HepG2 (cell line): ENCODE results near the gene SMIM28. TPM values are rescaled to one million over a fixed set of nuclear protein-coding genes. Genes with fewer than 3 reads are reported as not detected.

ENCODE experiments used
- HNF4A ChIP-seq: sonication (generic); formaldehyde crosslinking; IDR thresholded peaks from 2 replicates; pipeline ENCODE4 v1.4.0; 2020; ENCODE audit warnings: missing genetic modification reagents
- IRF9 ChIP-seq: sonication (generic); formaldehyde crosslinking; IDR thresholded peaks from 2 replicates; pipeline ENCODE4 v1.8.0; 2022; ENCODE audit warnings: missing genetic modification reagents, mild to moderate bottlenecking, borderline replicate concordance
- KAT7 ChIP-seq: IDR thresholded peaks from 2 replicates; pipeline ENCODE4 v1.6.1; 2018; ENCODE audit warnings: borderline replicate concordance, missing compliant biosample characterization
- MAFK ChIP-seq, 2 experiments: IDR thresholded peaks in 1 of 2; conservative IDR thresholded peaks in 1 of 2; 2 replicates each; pipeline ENCODE4 v1.6.1; 2011; ENCODE audit warnings: improper control_type of control experiment in 2 of 2, low read length in 2 of 2
- PHF20 ChIP-seq: sonication (generic); formaldehyde crosslinking; IDR thresholded peaks from 2 replicates; pipeline ENCODE4 v1.5.0; 2020; ENCODE audit warnings: mild to moderate bottlenecking, missing genetic modification reagents
- RBFOX2 ChIP-seq: fragments of 200-400 bp; formaldehyde crosslinking; IDR thresholded peaks from 2 replicates; pipeline ENCODE4 v1.6.1; 2017; ENCODE audit warnings: low read depth, mild to moderate bottlenecking, low read length
- XRCC5 ChIP-seq: fragments of 200-400 bp; formaldehyde crosslinking; optimal IDR thresholded peaks from 2 replicates; pipeline ENCODE3; 2017; ENCODE audit warnings: mild to moderate bottlenecking, low read length
- YY1 ChIP-seq: IDR thresholded peaks from 2 replicates; pipeline ENCODE4 v1.6.1; 2011; ENCODE audit warnings: low read length, low read depth, moderate library complexity, mild to moderate bottlenecking; ENCODE audit not compliant: insufficient read depth, insufficient replicate concordance
- ZC3H13 ChIP-seq: sonication (generic); formaldehyde crosslinking; IDR thresholded peaks from 2 replicates; pipeline ENCODE4 v1.8.1; 2023; ENCODE audit warnings: mild to moderate bottlenecking, missing genetic modification reagents, moderate library complexity
- ZFYVE20 ChIP-seq: sonication (generic); formaldehyde crosslinking; IDR thresholded peaks from 2 replicates; pipeline ENCODE4 v1.8.0; 2023; ENCODE audit warnings: low read depth, mild to moderate bottlenecking, moderate library complexity, missing genetic modification reagents, borderline replicate concordance
- ZMYM2 ChIP-seq: sonication (generic); formaldehyde crosslinking; IDR thresholded peaks from 2 replicates; pipeline ENCODE4 v1.8.0; 2022; ENCODE audit warnings: mild to moderate bottlenecking, missing genetic modification reagents
- ZNF232 ChIP-seq: sonication (generic); formaldehyde crosslinking; IDR thresholded peaks from 2 replicates; pipeline ENCODE4 v1.4.0; 2020; ENCODE audit warnings: missing genetic modification reagents, borderline replicate concordance
- ZNF335 ChIP-seq: sonication (generic); formaldehyde crosslinking; IDR thresholded peaks from 2 replicates; pipeline ENCODE4 v1.4.0; 2020; ENCODE audit warnings: missing genetic modification reagents
- ZNF557 ChIP-seq: sonication (generic); formaldehyde crosslinking; IDR thresholded peaks from 2 replicates; pipeline ENCODE4 v1.4.0; 2020; ENCODE audit warnings: missing genetic modification reagents
- polyA plus RNA-seq, 8 experiments: library from polyadenylated mRNA; depleted of rRNA in 3 of 8; stranded (reverse) in 7 of 8; unstranded in 1 of 8; fragments of >200 nt; fragmentation: Illumina TruSeq in 4 of 8; extraction: Trizol in 4 of 8; gene quantifications; 2 replicates each; pipeline versions ENCODE4 v1.2.1 to v1.2.3, GENCODE V29; 2011 to 2016; ENCODE audit warnings: low read depth in 4 of 8, missing spikeins in 1 of 8, mixed read lengths in 1 of 8; ENCODE audit not compliant: insufficient read depth in 1 of 8
- total RNA-seq, 5 experiments: library from RNA; depleted of rRNA; stranded (reverse); fragments of >200 nt; fragmentation: Illumina TruSeq; extraction: Trizol; gene quantifications; 2 replicates each; pipeline ENCODE4 v1.2.3, GENCODE V29; 2016; ENCODE audit warnings: low read depth in 1 of 5
- TF ChIP-seq, protein P1 (sequence below): sonication (generic); formaldehyde crosslinking; IDR thresholded peaks from 2 replicates; pipeline ENCODE4 v1.4.0; 2020; ENCODE audit warnings: missing genetic modification reagents, mild to moderate bottlenecking, borderline replicate concordance
- TF ChIP-seq, protein P2 (sequence below): sonication (generic); formaldehyde crosslinking; IDR thresholded peaks from 2 replicates; pipeline ENCODE4 v1.5.1; 2020; ENCODE audit warnings: mild to moderate bottlenecking, missing genetic modification reagents, borderline replicate concordance
- TF ChIP-seq, protein P3 (sequence below): sonication (generic); formaldehyde crosslinking; IDR thresholded peaks from 2 replicates; pipeline ENCODE4 v1.5.1; 2020; ENCODE audit warnings: missing genetic modification reagents, mild to moderate bottlenecking, borderline replicate concordance

SMIM28 gene
- total and polyA plus RNA-seq, 2 of the 13 experiments (the other 11 are each of a cell fraction or from before 2014, with no cell fraction given), result not detected

DNA sequence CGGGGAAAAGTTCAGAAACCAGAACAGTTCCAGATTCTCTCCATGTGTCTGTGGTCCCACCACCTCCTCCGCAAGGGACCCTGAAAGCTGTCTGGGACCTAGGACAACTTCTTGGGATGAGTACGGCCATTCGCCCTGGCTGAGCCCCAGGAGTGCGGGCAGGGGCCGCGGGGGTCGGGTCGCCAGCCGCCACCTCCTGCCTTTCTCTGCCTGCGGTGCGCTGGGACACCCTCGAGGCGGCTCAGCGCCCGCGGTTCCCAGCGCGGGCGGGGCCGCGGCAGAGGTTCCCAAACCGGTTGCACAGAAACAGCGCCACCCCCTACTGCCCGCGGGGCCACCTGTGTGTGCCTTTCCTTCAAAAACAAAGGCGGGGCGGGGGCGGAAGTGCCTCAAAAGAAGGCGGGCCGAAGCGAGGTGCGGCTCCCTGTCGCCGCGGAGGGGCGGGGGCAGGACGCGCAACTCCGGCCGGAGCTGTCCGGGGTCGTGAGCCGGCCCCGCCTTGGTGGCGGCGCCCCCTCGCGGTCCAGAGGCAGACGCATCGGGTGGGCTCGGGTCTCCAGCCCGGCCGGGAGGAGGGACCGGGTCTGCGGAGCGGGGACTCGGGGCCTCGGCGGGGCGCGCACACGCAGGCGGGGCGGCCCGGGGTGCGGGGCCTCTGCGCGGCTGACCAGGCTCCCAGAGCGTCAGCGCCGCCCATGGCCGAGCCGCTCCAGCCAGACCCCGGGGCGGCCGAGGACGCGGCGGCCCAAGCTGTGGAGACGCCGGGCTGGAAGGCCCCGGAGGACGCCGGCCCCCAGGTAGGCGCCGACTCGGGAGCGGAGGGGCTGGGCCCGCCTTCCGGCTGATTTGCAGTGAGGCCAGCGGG, 26.3 kb downstream of the SMIM28 start, which contains the start of gene HEBP2 (continued):
- TF ChIP-seq, protein P1, sequence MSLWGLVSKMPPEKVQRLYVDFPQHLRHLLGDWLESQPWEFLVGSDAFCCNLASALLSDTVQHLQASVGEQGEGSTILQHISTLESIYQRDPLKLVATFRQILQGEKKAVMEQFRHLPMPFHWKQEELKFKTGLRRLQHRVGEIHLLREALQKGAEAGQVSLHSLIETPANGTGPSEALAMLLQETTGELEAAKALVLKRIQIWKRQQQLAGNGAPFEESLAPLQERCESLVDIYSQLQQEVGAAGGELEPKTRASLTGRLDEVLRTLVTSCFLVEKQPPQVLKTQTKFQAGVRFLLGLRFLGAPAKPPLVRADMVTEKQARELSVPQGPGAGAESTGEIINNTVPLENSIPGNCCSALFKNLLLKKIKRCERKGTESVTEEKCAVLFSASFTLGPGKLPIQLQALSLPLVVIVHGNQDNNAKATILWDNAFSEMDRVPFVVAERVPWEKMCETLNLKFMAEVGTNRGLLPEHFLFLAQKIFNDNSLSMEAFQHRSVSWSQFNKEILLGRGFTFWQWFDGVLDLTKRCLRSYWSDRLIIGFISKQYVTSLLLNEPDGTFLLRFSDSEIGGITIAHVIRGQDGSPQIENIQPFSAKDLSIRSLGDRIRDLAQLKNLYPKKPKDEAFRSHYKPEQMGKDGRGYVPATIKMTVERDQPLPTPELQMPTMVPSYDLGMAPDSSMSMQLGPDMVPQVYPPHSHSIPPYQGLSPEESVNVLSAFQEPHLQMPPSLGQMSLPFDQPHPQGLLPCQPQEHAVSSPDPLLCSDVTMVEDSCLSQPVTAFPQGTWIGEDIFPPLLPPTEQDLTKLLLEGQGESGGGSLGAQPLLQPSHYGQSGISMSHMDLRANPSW (CRISPR knock-in tag), result no peak; the same call in 1 of the 2 replicates
- TF ChIP-seq, protein P2, sequence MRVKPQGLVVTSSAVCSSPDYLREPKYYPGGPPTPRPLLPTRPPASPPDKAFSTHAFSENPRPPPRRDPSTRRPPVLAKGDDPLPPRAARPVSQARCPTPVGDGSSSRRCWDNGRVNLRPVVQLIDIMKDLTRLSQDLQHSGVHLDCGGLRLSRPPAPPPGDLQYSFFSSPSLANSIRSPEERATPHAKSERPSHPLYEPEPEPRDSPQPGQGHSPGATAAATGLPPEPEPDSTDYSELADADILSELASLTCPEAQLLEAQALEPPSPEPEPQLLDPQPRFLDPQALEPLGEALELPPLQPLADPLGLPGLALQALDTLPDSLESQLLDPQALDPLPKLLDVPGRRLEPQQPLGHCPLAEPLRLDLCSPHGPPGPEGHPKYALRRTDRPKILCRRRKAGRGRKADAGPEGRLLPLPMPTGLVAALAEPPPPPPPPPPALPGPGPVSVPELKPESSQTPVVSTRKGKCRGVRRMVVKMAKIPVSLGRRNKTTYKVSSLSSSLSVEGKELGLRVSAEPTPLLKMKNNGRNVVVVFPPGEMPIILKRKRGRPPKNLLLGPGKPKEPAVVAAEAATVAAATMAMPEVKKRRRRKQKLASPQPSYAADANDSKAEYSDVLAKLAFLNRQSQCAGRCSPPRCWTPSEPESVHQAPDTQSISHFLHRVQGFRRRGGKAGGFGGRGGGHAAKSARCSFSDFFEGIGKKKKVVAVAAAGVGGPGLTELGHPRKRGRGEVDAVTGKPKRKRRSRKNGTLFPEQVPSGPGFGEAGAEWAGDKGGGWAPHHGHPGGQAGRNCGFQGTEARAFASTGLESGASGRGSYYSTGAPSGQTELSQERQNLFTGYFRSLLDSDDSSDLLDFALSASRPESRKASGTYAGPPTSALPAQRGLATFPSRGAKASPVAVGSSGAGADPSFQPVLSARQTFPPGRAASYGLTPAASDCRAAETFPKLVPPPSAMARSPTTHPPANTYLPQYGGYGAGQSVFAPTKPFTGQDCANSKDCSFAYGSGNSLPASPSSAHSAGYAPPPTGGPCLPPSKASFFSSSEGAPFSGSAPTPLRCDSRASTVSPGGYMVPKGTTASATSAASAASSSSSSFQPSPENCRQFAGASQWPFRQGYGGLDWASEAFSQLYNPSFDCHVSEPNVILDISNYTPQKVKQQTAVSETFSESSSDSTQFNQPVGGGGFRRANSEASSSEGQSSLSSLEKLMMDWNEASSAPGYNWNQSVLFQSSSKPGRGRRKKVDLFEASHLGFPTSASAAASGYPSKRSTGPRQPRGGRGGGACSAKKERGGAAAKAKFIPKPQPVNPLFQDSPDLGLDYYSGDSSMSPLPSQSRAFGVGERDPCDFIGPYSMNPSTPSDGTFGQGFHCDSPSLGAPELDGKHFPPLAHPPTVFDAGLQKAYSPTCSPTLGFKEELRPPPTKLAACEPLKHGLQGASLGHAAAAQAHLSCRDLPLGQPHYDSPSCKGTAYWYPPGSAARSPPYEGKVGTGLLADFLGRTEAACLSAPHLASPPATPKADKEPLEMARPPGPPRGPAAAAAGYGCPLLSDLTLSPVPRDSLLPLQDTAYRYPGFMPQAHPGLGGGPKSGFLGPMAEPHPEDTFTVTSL (CRISPR knock-in tag), result peak; percentile 60; the same call in 1 of the 2 replicates
- TF ChIP-seq YY1, result peak; percentile 68
- TF ChIP-seq, protein P3, sequence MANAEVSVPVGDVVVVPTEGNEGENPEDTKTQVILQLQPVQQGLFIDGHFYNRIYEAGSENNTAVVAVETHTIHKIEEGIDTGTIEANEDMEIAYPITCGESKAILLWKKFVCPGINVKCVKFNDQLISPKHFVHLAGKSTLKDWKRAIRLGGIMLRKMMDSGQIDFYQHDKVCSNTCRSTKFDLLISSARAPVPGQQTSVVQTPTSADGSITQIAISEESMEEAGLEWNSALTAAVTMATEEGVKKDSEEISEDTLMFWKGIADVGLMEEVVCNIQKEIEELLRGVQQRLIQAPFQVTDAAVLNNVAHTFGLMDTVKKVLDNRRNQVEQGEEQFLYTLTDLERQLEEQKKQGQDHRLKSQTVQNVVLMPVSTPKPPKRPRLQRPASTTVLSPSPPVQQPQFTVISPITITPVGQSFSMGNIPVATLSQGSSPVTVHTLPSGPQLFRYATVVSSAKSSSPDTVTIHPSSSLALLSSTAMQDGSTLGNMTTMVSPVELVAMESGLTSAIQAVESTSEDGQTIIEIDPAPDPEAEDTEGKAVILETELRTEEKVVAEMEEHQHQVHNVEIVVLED (CRISPR knock-in tag), result peak; percentile 75
- no peak for TF ChIP-seq ZMYM2 (CRISPR knock-in tag)
- TF ChIP-seq RBFOX2, result peak; percentile 88
- peak; percentile 23; the same call in 1 of the 2 replicates for TF ChIP-seq ZC3H13 (CRISPR knock-in tag)
- TF ChIP-seq ZNF557 (CRISPR knock-in tag), result 0 out of 2 replicates have a peak, but pooled peaks have one; percentile 46
- TF ChIP-seq ZNF232 (CRISPR knock-in tag), result peak; percentile 51
- TF ChIP-seq HNF4A, result peak; percentile 25; the same call in 1 of the 2 replicates
- TF ChIP-seq PHF20 (CRISPR knock-in tag), result peak; percentile 65
- TF ChIP-seq KAT7 (CRISPR knock-in tag), result peak; percentile 92
- peak; percentile 97 for TF ChIP-seq XRCC5
- TF ChIP-seq ZFYVE20 (CRISPR knock-in tag), result peak; percentile 5; the same call in 1 of the 2 replicates
- no peak for TF ChIP-seq ZNF335
- peak; percentile 69; the same call in 1 of the 2 replicates for TF ChIP-seq IRF9 (CRISPR knock-in tag)
- TF ChIP-seq MAFK (conservative IDR thresholded peaks at IDR 0.05 in 1 of 2, IDR thresholded peaks at IDR 0.05 in 1 of 2; ENCODE audit: low read length in 2 of 2), result no peak
